Coronary artery (tissue), 2 donors: Measurements from ENCODE around the gene SELENOI.
"Not testable (repeated sequence)": the region's sequence is repeated elsewhere in the genome, so short reads cannot be mapped to it uniquely, and the experiment has no call there.

Experiments used
- DNase-seq: peaks from one replicate; pipeline ENCODE4 v3.0.0-alpha.2; 2017; ENCODE audit warnings: low spot score
- H3K27ac ChIP-seq, 2 donors: fragments of 200-600 bp; sonication (generic); one replicate each; pipeline ENCODE4 v1.5.1; 2016 to 2019
- H3K4me3 ChIP-seq: fragments of 200-600 bp; sonication (generic); 2 replicates; pipeline ENCODE4 v1.5.1; 2016; ENCODE audit warnings: mild to moderate bottlenecking, moderate library complexity
- TF ChIP-seq, protein P1 (sequence below): fragments of 200-600 bp; sonication (generic); IDR thresholded peaks from one replicate; pipeline ENCODE4 v1.5.1; 2019; ENCODE audit warnings: antibody characterized with exemption

Gene SELENOI

GRCh38 chr2:26302846-26303245 is 43.1 kb upstream of the SELENOI start:
- TF ChIP-seq, protein P1, sequence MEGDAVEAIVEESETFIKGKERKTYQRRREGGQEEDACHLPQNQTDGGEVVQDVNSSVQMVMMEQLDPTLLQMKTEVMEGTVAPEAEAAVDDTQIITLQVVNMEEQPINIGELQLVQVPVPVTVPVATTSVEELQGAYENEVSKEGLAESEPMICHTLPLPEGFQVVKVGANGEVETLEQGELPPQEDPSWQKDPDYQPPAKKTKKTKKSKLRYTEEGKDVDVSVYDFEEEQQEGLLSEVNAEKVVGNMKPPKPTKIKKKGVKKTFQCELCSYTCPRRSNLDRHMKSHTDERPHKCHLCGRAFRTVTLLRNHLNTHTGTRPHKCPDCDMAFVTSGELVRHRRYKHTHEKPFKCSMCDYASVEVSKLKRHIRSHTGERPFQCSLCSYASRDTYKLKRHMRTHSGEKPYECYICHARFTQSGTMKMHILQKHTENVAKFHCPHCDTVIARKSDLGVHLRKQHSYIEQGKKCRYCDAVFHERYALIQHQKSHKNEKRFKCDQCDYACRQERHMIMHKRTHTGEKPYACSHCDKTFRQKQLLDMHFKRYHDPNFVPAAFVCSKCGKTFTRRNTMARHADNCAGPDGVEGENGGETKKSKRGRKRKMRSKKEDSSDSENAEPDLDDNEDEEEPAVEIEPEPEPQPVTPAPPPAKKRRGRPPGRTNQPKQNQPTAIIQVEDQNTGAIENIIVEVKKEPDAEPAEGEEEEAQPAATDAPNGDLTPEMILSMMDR, result no peak
- Histone ChIP-seq H3K27ac (no peak overlapping the region), H3K4me3 (no peak overlapping the region)
- no peak for DNase-seq

DNA sequence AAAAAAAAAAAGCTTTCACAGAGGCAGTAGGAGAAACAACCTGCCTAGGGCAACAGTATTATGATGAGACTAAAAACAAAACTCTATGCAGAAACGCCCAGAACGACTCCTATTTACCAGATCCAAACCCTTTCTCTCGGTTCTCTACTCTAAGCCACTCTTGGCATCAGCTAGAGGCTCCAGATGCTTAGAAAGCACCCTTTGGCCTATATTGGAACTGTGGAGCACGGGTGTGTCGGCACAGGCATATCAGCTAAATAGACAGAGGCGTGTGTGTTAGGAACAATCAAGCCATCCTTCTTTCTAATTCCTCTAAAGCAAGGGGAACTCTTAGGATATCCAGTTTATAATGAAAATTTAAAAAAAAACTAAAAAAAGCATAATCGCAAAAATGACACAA is 40.8 kb upstream of the SELENOI start:
- not testable (repeated sequence) for H3K4me3 ChIP-seq, H3K27ac ChIP-seq, DNase-seq

DNA sequence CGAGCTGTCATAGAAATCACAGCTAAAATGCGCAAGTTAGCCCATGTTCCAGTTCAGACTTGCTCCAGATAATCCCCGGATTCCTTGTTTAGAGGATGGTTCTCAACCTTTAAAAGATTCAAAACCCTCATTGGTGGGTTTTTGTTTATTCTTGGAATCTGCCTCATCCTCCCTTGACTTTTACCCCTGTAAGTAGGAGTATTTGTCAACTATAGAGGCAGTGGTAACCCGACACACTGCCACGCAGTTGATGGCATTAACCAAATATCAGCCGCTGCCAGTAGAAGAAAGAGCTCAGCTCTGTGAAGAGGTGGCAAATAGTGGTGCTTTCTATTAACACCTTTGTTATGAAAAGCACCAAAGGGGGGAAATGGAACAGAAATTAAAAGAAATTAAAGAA is 40.4 kb upstream of the SELENOI start:
- no peak overlapping the region for H3K4me3 ChIP-seq
- H3K27ac ChIP-seq, result no peak overlapping the region
- TF ChIP-seq, protein P1, result no peak
- DNase-seq, result no peak

GRCh38 chr2:26309921-26310320 is 36.0 kb upstream of the SELENOI start:
- TF ChIP-seq, protein P1, result no peak
- no peak overlapping the region for H3K27ac ChIP-seq
- H3K4me3 ChIP-seq, result no peak overlapping the region
- DNase-seq, result no peak

DNA sequence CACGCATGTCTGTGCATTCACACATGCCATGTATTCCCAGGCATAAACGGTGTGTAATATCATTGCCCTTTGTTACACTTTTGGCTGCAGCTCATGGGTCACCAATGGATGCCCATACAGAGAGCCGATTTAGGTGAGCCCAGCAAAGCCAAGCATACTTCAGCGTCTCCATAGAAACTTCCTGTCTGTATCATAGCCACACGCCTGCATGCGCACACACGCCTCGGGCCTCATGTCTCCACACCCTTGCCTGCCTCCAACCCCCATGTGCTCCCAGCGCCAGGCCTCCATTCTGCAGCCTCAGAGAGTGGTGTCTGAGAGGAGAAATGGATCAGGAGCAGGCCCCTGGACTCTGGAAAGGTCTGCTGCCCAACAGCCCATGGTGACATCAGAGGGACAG is 33.5 kb upstream of the SELENOI start:
- DNase-seq, result no peak
- no peak overlapping the region for H3K4me3 ChIP-seq
- no peak overlapping the region for H3K27ac ChIP-seq
- TF ChIP-seq, protein P1, result no peak

- Histone ChIP-seq H3K4me3 (no peak overlapping the region), H3K27ac (no peak overlapping the region)
- DNase-seq, result no peak
- TF ChIP-seq, protein P1, result no peak
Measured at GRCh38 chr2:26313446-26313845, 32.5 kb upstream of the SELENOI start.

- TF ChIP-seq, protein P1, result no peak
- no peak overlapping the region for H3K4me3 ChIP-seq
- H3K27ac ChIP-seq, result no peak overlapping the region
- DNase-seq, result no peak
Measured at GRCh38 chr2:26314243-26314642, 31.7 kb upstream of the SELENOI start.

- H3K27ac ChIP-seq, result no peak overlapping the region
- H3K4me3 ChIP-seq, result no peak overlapping the region
- no peak for DNase-seq
- TF ChIP-seq, protein P1, result no peak
Measured at GRCh38 chr2:26316041-26316440, 29.9 kb upstream of the SELENOI start.
